ENCODE data around the gene ATR. TPM values are rescaled to one million over a fixed set of nuclear protein-coding genes. Genes with fewer than 3 reads are reported as not detected.
"Not testable (repeated sequence)": the region's sequence is repeated elsewhere in the genome, so short reads cannot be mapped to it uniquely, and the experiment has no call there.

ATR gene
- total RNA-seq, 1 experiment from 2014 or later, result 28.3 TPM

DNA sequence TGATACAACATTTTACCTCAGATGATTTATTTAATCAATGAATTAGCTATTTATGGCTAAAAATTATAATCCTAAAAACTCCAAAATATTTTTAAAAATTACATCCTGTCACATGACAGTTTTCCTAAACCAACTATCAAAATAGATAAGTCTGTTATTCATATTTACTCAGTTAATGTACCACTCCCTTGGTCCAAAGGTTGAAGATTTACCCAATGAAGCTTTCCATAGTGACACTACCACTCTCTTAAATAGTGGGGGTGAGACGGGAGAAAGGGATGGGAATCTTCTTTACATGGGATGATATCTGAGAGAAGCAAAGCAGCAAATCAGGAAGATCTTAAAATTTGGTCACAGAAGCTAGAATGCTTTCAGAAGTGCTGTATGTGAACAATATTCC lies 161.2 kb downstream of the ATR start:
- H3K27me3 ChIP-seq (replicated peaks; ENCODE audit: insufficient read depth, low read depth, low read length, poor library complexity), result no peaks in the 10 kb centered on the region
- H3K27ac ChIP-seq (ENCODE audit: low read depth, low read length, poor library complexity, severe bottlenecking), result no peak overlapping the region
- H3K4me1 ChIP-seq (ENCODE audit: insufficient read depth, low read length, poor library complexity, severe bottlenecking), result no peaks in the 10 kb centered on the region
- POLR2A ChIA-PET (ENCODE audit: low non-redundant PET), result no interaction called here
- peaks cover 14% of the 10 kb centered on the region for H3K36me3 ChIP-seq (ENCODE audit: insufficient read depth, low read length, poor library complexity, severe bottlenecking)
- CTCF ChIA-PET, result no interaction called here
- BruUV-seq (replicated peaks), result no TSS peak
- no peak for TF ChIP-seq EZH2 (IDR thresholded peaks at IDR 0.05; ENCODE audit: borderline replicate concordance, low read depth, low read length, poor library complexity, severe bottlenecking)
- TF ChIP-seq, protein P1, sequence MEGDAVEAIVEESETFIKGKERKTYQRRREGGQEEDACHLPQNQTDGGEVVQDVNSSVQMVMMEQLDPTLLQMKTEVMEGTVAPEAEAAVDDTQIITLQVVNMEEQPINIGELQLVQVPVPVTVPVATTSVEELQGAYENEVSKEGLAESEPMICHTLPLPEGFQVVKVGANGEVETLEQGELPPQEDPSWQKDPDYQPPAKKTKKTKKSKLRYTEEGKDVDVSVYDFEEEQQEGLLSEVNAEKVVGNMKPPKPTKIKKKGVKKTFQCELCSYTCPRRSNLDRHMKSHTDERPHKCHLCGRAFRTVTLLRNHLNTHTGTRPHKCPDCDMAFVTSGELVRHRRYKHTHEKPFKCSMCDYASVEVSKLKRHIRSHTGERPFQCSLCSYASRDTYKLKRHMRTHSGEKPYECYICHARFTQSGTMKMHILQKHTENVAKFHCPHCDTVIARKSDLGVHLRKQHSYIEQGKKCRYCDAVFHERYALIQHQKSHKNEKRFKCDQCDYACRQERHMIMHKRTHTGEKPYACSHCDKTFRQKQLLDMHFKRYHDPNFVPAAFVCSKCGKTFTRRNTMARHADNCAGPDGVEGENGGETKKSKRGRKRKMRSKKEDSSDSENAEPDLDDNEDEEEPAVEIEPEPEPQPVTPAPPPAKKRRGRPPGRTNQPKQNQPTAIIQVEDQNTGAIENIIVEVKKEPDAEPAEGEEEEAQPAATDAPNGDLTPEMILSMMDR (conservative IDR thresholded peaks at IDR 0.05; ENCODE audit: low read depth, low read length), result no peak
- no peaks in the 10 kb centered on the region for H3K9me3 ChIP-seq (ENCODE audit: low read depth, low read length, poor library complexity, severe bottlenecking)
- DNase-seq (ENCODE audit: low spot score), result no peak
- intact Hi-C loops (cut with micrococcal nuclease; ENCODE audit: unreplicated experiment), result no loop called here
- no peak overlapping the region for H3K4me3 ChIP-seq (ENCODE audit: low read depth, low read length, poor library complexity, severe bottlenecking)

DNA sequence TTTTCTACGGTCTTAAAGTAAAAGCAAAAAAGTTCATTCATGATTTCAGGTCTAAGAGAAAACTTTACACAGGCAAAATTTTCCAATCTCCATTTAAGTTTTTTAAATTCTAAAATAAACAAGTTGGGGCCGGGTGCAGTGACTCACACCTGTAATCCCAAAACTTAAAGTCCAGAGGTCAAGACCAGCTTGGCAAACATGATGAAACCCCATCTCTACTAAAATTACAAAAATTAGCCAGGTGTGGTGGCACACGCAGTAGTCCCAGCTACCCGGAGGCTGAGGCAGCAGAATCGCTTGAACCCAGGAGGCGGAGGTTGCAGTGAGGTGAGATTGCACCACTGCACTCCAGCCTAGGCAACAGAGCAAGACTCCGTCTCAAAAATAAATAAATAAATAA lies 178.0 kb downstream of the ATR start:
- CTCF ChIA-PET; POLR2A ChIA-PET (ENCODE audit: low non-redundant PET); H3K27ac ChIP-seq (ENCODE audit: low read depth, low read length, poor library complexity, severe bottlenecking); intact Hi-C loops (cut with micrococcal nuclease; ENCODE audit: unreplicated experiment); H3K9me3 ChIP-seq (ENCODE audit: low read depth, low read length, poor library complexity, severe bottlenecking); H3K27me3 ChIP-seq (replicated peaks; ENCODE audit: insufficient read depth, low read depth, low read length, poor library complexity); BruUV-seq (replicated peaks); H3K4me3 ChIP-seq (ENCODE audit: low read depth, low read length, poor library complexity, severe bottlenecking); DNase-seq (ENCODE audit: low spot score); H3K4me1 ChIP-seq (ENCODE audit: insufficient read depth, low read length, poor library complexity, severe bottlenecking): not testable (repeated sequence)
- H3K36me3 ChIP-seq (ENCODE audit: insufficient read depth, low read length, poor library complexity, severe bottlenecking), result peaks cover 28% of the 10 kb centered on the region

Other genes with a start within 250 kb of the ATR start
- 26.7 and 32.1 TPM in 2 replicates for gene XRN1, start 130.7 kb downstream of the ATR start, total RNA-seq (2021)
- 6.4 and 8.9 TPM in 2 replicates for gene PLS1, start 17.7 kb upstream of the ATR start, total RNA-seq (2021)
- 0.88 and 1.3 TPM in 2 replicates for gene TRPC1, start 145.3 kb upstream of the ATR start, total RNA-seq (2021)